NOMO-1 treated with DMSO at 0.1 percent for 48 hours (cell line): ENCODE data around the gene TP73.
"Not testable (repeated sequence)": the region's sequence is repeated elsewhere in the genome, so short reads cannot be mapped to it uniquely, and the experiment has no call there.

ENCODE experiments used
- DNase-seq: peaks from one replicate; lab custom pipeline; 2025; ENCODE audit not compliant: unreplicated experiment; lab: John Stamatoyannopoulos, UW

TP73 gene

DNA sequence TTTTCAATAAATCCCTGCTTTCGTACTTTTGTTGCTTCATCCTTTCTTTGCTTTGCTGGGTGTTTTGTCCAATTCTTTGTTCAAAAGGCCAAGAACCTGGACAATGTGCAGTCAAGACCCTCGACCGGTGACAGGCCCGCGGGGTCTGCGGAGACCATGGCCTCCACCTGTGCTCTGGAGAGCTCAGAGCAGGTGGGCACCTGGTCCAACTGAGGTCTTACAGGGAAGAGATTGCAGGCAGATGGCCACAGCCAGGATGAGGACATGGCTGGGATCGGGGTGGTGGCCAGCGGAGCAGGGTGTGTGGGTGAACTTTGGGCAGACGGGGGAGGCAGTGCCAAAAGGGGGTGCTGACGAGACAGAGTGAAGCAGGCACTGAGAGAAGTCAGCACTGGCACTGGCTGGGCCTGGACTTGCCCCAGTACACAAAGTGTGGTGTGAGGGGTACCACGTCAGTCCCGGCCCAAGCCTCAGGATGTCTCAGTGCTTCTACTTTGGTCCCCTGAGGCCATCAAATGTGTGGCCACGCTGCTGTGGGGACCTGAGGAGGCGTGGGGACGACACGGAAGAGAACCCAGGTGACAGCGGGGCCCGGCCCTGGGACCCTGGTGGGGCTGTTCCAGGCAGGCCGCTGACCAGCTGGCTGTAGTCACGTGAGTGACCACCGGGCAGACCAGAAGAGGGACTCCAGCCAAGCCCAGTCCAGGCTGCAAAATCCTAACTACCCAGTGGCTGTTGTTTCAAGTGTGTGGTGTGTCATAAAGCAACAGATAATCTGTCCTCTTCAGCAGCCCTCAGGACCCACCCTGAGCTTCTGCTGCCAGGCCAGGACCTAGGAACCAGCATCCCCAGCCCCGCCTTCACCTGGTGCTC lies 89.5 kb downstream of the TP73 start:
- no peak for DNase-seq

DNA sequence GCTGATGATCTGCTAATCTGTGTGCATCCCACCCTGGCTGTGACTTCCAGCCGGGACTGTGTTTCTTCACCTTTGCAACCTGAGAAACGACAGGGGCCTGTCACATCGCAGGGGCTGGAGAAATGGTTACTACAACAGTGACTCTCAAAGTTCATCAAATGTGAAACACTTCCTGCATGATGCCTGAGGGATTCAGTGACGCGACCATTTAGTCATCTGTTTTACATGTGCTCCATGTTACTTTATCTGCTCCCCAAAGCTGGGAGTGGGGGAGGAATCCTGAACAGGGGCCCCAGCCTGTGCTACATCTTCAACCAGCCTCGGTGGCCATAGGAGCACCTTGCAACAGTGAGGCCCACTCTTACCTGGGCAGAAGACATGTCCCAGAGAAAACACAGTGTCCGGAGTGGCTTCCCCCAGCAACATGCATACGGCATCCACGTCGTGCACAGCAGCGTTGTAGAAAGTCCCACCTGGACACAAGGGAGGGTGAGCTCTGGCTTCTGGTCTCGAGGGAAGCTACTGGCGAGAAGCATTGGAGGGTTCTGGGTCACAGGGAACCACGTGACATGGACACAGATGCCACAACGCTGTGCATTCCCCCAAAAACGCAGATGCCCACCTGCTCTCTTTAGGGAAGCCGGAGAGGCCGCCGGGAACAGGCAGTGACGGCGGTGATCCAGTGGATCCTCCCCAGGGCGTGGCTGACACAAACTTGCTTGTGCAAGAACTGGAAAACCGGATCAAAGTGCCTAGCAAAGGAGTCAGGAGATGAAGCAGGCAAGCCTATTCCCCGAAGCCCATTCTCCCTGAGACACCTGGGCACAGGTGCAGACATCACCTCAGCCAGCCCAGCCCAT lies 90.4 kb downstream of the TP73 start:
- DNase-seq: no peak

DNA sequence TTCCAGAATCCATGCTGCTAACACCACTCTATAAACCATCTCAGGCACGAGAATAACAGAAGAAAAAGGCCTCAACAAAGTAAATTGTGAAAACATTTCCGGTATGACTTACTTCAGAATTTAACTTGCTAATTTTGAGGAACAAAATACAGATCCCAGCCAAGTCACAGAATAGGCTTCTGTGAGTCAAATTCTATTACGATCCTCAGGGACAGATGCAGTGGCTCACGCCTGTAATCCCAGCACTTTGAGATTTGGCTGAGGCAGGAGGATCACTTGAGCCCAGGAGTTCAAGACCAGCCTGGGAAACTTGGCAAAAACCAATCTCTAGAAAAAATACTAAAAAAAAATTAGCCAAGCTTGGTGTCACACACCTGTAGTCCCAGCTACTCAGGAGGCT lies 91.1 kb downstream of the TP73 start:
- DNase-seq: no peak

DNA sequence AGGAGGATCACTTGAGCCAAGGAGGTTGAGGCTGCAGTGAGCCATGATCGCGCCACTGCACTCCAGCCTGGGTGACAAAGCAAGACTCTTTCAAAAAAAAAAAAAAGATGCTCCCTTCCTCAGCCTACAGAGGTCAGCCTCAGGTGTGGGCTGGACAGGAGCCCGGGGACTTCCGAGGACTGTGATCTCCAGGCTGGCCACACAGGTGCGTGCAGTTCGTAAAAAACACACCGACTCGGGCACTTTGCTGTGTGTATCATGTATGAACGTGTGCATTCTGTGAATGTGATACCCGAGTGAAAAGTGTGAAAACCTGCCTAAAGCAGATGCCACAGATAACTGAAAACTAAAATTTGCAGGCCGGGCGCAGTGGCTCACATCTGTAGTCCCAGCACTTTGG lies 91.5 kb downstream of the TP73 start:
- no peak for DNase-seq

DNA sequence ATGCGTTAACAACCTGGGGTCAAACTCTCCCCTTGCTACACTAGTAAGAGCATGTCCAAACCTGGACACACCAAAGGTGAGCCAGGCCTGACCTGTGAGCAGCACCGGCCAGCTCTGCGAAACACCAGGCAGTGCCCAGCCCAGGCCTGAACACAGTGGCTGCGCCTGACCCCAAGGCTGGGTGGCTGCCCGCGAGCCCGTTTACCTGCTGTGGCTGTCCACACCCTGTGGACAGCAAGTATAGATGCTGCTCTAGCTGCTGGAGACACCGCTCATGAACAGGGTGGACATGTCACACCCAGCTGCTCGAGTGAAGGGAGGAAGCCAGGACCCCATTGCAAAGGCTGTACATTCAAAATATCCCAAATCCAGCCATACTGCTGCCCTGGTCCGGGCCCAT lies 92.3 kb downstream of the TP73 start:
- no peak for DNase-seq

DNA sequence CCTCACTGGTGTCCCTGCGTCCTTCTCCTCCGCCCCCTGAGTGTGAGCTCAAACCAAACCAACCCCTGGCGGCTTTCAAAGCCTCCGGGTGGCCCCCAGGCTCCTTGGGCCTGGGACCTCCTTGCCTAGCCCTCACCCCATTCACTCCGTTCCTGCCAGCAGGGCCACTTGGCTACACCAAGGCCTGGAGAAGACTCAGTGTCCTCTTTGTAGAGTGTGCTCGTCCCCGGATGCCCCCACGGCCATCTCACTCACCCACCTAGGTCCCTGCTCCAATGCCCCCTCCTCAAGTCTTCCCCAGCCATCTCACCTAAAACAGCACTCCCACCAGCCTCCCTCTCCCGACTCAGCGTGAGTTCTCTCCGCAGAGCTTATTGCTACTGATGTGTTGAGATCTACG lies 92.8 kb downstream of the TP73 start:
- no peak for DNase-seq

DNA sequence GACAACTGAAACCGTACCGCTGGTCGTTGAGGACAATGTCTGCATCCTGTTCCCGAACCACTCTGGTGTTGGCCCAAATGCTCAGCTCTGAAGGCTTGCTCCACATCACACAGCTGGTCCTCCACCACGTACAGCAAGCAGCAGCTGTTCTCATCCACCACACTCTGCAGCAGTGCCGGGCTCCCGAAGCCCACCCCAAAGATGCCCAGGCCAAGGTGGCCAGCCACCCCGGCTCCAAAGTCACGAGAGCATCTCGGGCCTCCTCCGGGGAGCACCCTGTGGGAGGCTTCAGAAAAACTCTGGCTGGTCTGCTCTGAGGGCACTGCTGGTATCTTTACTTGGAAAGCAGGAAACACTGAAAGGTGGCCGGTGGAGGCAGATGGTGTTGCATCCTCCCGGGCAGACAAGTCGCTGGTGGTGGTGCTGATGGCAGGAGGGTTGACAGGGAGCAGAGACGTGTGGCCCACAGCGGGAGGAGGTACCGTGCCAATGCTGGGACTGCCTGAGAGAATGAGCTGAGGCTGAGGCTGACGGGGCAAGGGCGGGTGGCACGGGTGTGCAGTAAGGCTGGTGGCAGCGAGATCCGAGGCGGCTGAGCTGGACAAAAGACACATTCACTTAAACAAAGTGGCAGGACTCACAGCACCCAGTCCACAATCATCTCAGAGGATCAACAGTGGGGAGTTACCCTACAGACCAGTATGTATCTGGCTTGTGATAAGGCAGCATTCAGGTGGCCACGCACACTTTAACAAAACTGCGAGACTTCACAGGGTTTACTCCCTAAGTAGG lies 93.5 kb downstream of the TP73 start:
- no peak for DNase-seq

DNA sequence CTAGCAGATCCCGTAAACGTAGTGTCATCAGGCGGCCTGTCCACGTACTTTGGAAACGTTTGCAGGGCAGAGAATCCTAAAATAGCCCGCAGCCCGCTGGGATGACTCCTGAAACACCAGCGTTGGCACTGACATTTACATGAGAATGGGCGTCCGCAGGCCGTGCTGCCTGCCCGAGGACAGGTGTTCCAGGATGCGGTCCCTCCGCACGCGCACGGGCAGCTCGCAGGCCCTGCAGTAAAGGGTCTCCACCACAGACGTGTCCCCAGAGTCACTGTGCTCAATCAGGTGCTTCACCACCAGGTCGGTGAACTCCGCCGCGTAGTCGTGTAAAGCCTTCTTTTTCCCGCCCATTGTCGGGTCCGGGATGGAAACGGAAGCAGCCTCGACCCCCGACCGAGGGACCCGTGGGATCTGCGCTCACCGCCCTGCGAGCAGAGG lies 94.1 kb downstream of the TP73 start:
- no peak for DNase-seq

DNA sequence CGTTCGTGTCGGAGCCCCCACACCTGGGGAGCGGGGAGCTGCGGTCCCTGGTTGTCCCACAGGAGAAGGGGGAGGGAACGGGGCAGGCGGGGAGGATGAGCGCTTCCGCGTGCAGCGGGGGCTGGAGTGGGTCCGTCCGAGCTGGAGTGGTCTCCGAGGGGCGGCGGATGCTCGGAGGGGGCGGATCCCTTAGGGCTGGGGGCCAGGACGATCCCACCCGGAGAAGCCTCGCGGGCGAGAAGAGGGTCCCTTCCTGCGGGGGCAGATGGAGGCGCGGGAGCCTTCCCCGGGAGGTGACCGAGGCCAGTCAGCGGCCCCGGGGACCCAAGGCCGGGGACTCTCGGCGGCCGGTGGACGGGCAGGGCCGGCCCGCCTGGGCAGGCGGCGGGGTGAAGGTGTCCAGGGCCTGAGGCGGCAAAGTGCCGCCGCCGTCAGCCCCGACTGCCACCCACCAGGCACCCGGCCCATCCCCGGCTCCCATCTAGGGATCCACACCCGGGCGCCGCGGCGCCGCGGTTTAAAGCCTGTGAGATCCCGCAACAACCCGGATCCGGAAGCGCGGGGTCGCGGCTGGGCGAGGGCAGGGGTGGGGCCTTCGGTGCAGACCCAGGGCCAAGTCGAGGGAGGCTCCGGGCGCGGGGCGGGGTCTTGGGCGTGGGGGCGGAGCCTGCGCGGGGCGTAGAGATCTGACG lies 94.7 kb downstream of the TP73 start:
- peak; percentile 44 for DNase-seq

DNA sequence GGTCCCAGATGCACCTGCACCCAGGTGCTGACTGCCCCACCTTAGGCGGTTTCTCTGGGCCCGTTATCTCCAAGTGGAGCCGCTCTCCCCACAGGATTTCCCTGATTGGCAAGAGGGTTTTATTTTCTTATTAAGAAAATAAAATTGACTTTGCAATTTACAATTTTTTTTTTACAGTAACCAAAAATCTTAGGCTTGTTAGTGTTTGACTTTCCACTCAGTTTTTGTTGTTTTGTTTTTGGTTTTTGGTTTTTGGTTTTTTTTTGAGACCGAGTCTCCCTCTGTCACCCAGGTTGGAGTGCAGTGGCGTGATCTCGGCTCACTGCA lies 95.2 kb downstream of the TP73 start:
- DNase-seq: no peak

DNA sequence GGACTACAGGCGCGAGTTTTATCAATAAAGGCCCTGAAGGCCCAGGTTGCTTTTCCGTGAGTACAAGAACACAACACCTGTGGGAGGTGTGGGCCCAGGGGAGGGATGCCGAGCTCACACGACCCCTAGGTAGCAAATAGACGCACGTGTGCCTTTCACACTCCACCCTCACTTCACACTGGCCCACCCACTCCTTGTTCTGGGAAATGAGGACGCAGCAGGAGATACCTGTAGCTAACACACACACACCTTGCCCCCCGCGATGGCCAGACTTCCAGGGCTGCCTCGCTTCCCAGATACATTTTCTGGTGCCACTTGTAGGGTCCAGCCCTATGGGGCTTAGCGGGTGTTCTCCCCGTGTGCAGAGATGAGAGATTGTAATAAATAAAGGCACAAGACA lies 95.6 kb downstream of the TP73 start:
- DNase-seq: no peak

DNA sequence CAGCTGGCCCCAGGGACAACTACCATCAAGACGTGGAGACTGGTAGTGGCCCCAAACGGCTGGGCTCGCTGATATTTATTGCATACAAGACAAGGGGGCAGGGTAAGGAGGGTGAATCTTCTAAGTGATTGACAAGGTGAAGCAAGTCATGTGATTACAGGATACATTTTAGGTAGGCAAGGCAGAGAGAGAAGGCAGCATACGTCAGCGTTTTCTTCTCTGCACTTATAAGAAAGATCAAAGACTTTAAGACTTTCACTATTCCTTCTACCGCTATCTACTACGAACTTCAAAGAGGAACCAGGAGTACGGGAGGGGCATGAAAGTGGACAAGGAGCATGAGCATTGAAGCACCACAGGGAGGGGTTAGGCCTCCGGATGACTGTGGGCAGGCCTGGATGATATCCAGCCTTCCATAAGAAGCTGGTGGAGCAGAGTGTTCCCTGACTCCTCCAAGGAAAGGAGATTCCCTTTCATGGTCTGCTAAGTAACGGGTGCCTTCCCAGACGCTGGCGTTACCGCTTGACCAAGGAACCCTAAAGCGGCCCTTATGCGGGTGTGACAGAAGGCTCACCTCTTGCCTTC lies 96.1 kb downstream of the TP73 start:
- DNase-seq: not testable (repeated sequence)

DNA sequence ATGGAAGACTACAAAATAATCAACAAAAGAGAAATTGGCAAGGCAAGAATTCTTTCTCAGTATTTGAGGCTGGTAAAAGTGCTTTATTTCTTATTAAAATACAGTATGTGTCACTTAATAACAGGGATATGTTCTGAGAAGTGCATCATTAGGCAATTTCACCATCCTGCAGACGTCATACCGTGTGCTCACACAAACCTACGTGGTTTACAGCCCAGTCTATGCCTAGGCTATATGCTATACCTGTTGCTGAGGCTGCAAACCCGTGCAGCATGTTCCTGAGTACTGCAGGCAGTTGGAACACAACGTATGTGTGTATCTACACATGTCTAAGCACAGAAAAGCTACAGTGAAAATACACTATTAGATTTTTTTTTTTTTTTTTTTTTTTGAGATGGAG lies 97.2 kb downstream of the TP73 start:
- DNase-seq: no peak

DNA sequence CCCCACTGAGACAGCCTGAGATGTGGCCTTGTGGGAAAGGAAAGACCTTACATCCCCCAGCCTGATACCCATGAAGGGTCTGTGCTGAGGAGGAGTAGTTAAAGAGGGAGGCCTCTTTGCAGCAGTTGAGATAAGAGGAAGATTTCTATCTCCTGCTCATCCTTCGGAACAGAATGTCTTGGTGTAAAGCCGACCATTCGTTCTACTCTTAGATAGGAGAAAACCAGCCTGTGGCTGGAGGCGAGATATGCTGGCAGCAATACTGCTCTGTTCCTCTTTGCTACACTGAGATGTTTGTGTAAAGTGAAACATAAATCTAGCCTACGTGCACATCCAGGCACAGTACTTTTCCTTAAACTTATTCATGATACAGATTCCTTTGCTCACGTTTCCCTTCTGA lies 98.4 kb downstream of the TP73 start:
- no peak for DNase-seq

DNA sequence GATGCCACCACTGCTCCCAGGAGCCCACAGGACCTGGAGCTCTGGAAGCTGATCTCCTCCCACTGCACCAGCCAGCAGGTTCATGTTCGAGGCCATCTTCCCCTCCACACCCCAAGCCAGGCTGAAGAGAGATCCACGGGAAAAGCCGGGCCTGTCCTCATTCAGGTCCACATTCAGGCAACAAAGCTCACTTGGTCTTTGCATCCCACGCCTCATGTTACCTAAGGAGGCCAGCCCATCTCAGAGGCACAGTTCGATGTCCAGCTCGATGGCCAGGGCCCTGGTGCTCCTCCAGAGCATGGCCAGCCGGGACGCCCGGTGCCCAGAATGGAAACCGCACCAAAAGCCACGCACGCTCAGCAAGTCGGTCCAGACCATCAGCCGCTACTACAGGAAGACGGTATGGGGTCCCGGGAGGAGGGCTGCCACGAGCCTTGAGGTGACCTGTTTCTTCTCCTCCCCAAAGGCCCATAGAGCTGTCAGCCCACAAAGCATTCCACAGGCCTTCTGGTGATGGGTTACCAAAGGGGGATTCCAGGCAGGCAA lies 100.2 kb downstream of the TP73 start, which contains the start of gene CCDC27:
TSS of gene CCDC27 (plus strand) at position 51 of the 546 bp plus-strand sequence. CDS start at position 83, 32 bp downstream.
- no peak for DNase-seq

DNA sequence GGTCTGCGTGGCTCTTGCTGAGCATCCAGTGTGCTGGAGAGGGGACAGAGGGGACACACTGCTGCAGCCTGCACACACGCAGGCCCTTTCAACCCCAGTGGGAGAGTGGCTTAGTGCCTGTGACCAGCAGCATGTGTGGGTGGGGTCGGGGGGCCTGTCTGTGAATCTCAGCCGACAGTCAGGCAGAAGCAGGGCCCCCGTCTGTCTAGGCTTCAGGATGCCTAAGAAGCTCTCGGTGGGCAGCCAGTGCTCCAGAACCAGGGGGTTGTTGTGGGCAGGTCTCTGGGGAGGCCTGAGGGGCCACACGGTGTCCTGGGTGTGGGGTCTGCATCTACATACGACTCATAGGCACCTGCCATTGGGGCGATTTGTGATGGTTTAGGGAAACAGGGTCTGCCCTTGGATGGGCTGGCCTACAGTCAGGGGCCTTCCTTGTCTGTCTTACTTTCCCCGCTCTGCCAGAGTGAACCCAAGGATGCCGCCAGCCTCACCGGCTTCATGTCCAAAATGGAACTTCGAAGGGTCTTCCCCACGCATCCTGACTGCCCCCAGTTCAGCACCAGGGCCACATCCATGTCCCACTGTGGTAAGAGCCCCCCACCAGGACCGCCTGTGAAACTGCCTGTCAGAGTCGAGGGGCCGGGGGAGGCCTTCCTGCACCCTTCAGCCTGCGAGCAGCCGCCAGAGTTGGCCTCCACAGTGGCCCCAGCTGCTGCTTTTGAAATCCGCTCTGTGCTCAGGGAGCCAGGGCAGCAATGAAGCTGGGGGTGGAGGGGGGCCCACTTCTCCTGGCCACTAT lies 101.5 kb downstream of the TP73 start:
- no peak for DNase-seq

DNA sequence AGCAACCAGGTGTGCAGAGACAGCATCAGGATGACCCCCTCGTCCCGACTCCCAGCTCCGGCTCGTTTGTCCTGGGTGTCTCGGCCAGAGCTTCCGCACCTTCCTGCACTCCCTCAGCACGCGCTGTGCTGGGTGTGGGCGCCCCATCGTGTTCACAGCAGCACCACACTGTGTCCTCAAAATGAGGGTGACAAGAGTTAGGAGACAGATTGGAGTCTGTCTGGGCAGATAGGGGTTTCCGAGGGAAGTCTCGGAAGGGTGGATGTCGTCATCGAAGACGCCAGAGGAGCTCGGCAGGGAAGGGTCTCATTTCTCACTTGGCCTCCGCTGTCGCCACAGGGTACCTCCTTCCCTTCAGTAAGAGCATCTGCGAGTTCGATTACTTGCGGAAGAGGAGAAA lies 104.1 kb downstream of the TP73 start:
- DNase-seq: no peak

DNA sequence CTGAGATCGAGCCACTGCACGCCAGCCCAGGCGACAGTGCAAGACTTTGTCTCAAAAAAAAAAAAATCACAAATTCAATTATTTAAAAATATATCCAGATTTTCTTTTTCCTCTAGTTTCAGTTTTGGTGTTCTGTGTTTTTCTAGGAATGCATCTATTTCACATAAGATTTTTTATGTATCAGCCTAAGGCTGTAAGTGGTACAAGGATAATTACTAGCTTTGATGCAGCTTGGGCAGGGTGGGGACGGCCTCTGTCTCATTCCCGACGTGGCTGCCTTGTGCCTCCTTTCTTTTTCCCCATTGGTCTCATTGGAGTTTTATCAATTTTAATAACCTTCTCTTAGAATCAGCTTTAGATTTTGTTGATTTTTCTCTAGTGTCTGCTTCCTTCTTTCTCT lies 106.8 kb downstream of the TP73 start:
- DNase-seq: no peak

DNA sequence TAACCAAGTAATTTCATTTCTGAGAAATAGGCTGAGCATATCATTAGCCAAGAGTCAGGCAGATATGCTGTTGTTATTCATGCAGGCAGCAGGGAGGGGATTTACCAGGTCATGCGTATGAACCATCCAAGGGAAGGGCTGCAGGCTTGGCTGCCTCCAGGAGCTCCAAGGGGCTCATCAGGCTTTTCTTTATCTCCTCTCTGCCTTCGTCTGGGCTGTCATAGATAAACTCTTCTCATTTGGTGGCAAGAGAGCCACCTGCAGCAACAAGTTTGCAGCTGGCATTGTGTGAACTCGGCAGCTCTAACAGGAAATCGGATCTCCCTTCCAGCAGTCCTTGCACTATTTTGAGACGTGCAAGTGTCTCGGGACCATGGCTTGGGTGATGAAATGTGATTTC lies 107.5 kb downstream of the TP73 start:
- no peak for DNase-seq
